K562 (cell line): Measurements from ENCODE around the gene IRF3. TPM values are rescaled to one million over a fixed set of nuclear protein-coding genes. Genes with fewer than 3 reads are reported as not detected.

Experiments
- BACH1 ChIP-seq: fragments of 200-800 bp; sonication (Bioruptor generic); IDR thresholded peaks from 2 replicates; pipeline ENCODE4 v1.6.1; 2016; ENCODE audit warnings: missing genetic modification characterization, missing compliant biosample characterization
- CHD7 ChIP-seq: fragments of 200-600 bp; sonication (generic); IDR thresholded peaks from one replicate; pipeline ENCODE4 v1.6.1; 2012; ENCODE audit warnings: mild to moderate bottlenecking, low read depth, low read length, inconsistent platforms
- CXXC5 ChIP-seq: fragments of 250-450 bp; sonication (Bioruptor Pico); IDR thresholded peaks from 2 replicates; pipeline ENCODE4 v1.8.0; 2022; ENCODE audit warnings: inconsistent platforms, mild to moderate bottlenecking, moderate library complexity
- POLR3G ChIP-seq: IDR thresholded peaks from 2 replicates; pipeline ENCODE4 v1.6.1; 2011; ENCODE audit not compliant: insufficient read length, insufficient replicate concordance; ENCODE audit errors: extremely low read depth
- SREBF2 ChIP-seq: sonication (generic); formaldehyde crosslinking; IDR thresholded peaks from 2 replicates; pipeline ENCODE4 v1.4.0; 2020; ENCODE audit warnings: mild to moderate bottlenecking, missing genetic modification reagents
- ZKSCAN1 ChIP-seq: fragments of 150-350 bp; IDR thresholded peaks from 2 replicates; pipeline ENCODE4 v1.6.1; 2016; ENCODE audit warnings: low read depth, low read length
- ZNF121 ChIP-seq: sonication (generic); formaldehyde crosslinking; conservative IDR thresholded peaks from 2 replicates; pipeline ENCODE4 v1.8.0; 2022; ENCODE audit warnings: missing genetic modification reagents
- polyA plus RNA-seq, 8 experiments: library from polyadenylated mRNA; depleted of rRNA in 4 of 8; stranded (reverse) in 5 of 8; unstranded in 3 of 8; fragments of >200 nt; fragmentation: Nextera tagmentation in 2 of 8; fragmentation: Illumina TruSeq in 1 of 8; extraction: Ambion mirVana in 2 of 8; extraction: Trizol in 1 of 8; gene quantifications; 2 replicates each; pipeline versions ENCODE4 v1.2.1 to v1.2.3, GENCODE V29; 2011 to 2014; ENCODE audit warnings: inconsistent platforms in 1 of 8, missing spikeins in 1 of 8
- total RNA-seq, 7 experiments: library from RNA; depleted of rRNA in 6 of 7; stranded (reverse); fragments of >200 nt in 6 of 7; fragmentation: Illumina TruSeq in 2 of 7; extraction: Trizol in 2 of 7; gene quantifications; 2 replicates each; pipeline versions ENCODE4 v1.2.1 to v1.2.3, GENCODE V29; 2011 to 2021; ENCODE audit warnings: low replicate concordance in 1 of 7
- TF ChIP-seq, protein P1 (sequence below), 2 experiments: fragments of 450-650 bp in 1 of 2; IDR thresholded peaks; 2 replicates each; pipeline ENCODE4 v1.6.1; 2011 to 2017; ENCODE audit warnings: low read depth in 2 of 2, antibody characterized with exemption in 1 of 2, borderline replicate concordance in 1 of 2, low read length in 1 of 2, mild to moderate bottlenecking in 1 of 2, mixed read lengths in 1 of 2; ENCODE audit not compliant: control insufficient read depth in 1 of 2
- TF ChIP-seq, protein P2 (sequence below): sonication (generic); formaldehyde crosslinking; IDR thresholded peaks from 2 replicates; pipeline ENCODE4 v1.8.1; 2023; ENCODE audit warnings: mild to moderate bottlenecking, missing genetic modification reagents

Gene IRF3
- total and polyA plus RNA-seq, 9 of the 15 experiments (the other 6 are each of a cell fraction or from before 2014, with no cell fraction given): 7.5 to 145 (median 65.4) TPM

- TF ChIP-seq CHD7 (no peak), BACH1 (tag) (no peak), ZKSCAN1 (peak; percentile 61; the same call in 1 of the 2 replicates), ZNF121 (CRISPR knock-in tag) (no peak), SREBF2 (CRISPR knock-in tag) (no peak), CXXC5 (peak; percentile 41; the same call in 1 of the 2 replicates), POLR3G (no peak)
- TF ChIP-seq, protein P1, sequence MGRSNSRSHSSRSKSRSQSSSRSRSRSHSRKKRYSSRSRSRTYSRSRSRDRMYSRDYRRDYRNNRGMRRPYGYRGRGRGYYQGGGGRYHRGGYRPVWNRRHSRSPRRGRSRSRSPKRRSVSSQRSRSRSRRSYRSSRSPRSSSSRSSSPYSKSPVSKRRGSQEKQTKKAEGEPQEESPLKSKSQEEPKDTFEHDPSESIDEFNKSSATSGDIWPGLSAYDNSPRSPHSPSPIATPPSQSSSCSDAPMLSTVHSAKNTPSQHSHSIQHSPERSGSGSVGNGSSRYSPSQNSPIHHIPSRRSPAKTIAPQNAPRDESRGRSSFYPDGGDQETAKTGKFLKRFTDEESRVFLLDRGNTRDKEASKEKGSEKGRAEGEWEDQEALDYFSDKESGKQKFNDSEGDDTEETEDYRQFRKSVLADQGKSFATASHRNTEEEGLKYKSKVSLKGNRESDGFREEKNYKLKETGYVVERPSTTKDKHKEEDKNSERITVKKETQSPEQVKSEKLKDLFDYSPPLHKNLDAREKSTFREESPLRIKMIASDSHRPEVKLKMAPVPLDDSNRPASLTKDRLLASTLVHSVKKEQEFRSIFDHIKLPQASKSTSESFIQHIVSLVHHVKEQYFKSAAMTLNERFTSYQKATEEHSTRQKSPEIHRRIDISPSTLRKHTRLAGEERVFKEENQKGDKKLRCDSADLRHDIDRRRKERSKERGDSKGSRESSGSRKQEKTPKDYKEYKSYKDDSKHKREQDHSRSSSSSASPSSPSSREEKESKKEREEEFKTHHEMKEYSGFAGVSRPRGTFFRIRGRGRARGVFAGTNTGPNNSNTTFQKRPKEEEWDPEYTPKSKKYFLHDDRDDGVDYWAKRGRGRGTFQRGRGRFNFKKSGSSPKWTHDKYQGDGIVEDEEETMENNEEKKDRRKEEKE (IDR thresholded peaks at IDR 0.05; ENCODE audit: borderline replicate concordance in 1 of 2, control insufficient read depth in 1 of 2, low read depth in 2 of 2, low read length in 1 of 2): no peak
- TF ChIP-seq, protein P2, sequence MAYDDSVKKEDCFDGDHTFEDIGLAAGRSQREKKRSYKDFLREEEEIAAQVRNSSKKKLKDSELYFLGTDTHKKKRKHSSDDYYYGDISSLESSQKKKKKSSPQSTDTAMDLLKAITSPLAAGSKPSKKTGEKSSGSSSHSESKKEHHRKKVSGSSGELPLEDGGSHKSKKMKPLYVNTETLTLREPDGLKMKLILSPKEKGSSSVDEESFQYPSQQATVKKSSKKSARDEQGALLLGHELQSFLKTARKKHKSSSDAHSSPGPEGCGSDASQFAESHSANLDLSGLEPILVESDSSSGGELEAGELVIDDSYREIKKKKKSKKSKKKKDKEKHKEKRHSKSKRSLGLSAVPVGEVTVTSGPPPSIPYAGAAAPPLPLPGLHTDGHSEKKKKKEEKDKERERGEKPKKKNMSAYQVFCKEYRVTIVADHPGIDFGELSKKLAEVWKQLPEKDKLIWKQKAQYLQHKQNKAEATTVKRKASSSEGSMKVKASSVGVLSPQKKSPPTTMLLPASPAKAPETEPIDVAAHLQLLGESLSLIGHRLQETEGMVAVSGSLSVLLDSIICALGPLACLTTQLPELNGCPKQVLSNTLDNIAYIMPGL (CRISPR knock-in tag): no peak
These were observed 6.7 kb upstream of the IRF3 start (continued) for GRCh38 chr19:49672131-49672919.
